SK-N-MC (cell line): Measurements from ENCODE around the gene PSMD13.

Experiments
- EZH2 ChIP-seq: fragments of 200-600 bp; sonication (generic); IDR thresholded peaks from one replicate; pipeline ENCODE4 v1.6.1; 2017; ENCODE audit warnings: antibody characterized with exemption
- FOXP2 ChIP-seq: optimal IDR thresholded peaks from 2 replicates; pipeline ENCODE3; 2011; ENCODE audit warnings: mild to moderate bottlenecking, moderate library complexity; ENCODE audit not compliant: insufficient read depth; ENCODE audit errors: extremely low read length, control extremely low read depth
- POLR2AphosphoS5 ChIP-seq: IDR thresholded peaks from 2 replicates; pipeline ENCODE4 v1.6.1; 2012; ENCODE audit warnings: mild to moderate bottlenecking, low read depth, low read length, borderline replicate concordance

DNA sequence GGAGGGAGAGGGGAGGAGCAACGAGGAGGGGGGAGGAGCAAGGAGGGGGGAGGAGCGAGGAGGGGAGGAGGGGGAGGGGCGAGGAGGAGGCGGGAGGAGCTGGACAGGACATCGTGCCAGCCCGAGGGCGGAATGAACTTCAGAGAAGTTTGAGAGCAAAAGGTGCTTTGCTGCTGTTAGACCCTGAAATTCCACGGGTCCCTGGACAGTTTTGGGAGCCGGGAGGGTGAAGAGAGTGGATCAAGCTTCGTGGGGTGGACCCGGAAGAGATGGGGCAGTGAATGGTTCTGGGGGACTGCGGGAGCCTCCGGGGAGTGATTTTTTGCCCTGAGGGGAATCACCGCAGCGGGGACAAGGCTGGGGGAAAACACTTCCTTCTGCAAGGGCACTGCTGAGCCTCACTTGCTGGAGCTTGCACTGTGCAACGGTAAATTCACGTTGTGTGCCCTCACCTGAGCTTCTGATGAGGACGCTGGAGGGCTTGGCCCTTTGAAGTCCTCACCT is 30.8 kb downstream of the PSMD13 start:
- TF ChIP-seq EZH2, result no peak
- TF ChIP-seq POLR2AphosphoS5, result no peak
- TF ChIP-seq FOXP2, result no peak
